GM19395 (cell line): ENCODE measurements around the gene ZNF629.

Experiments used
- ATAC-seq: cut with Tn5 transposase; IDR thresholded peaks from one replicate; pipeline ENCODE4 v1.9.1; 2021; ENCODE audit warnings: mild to moderate bottlenecking, moderate library complexity; ENCODE audit not compliant: unreplicated experiment

Gene ZNF629

DNA sequence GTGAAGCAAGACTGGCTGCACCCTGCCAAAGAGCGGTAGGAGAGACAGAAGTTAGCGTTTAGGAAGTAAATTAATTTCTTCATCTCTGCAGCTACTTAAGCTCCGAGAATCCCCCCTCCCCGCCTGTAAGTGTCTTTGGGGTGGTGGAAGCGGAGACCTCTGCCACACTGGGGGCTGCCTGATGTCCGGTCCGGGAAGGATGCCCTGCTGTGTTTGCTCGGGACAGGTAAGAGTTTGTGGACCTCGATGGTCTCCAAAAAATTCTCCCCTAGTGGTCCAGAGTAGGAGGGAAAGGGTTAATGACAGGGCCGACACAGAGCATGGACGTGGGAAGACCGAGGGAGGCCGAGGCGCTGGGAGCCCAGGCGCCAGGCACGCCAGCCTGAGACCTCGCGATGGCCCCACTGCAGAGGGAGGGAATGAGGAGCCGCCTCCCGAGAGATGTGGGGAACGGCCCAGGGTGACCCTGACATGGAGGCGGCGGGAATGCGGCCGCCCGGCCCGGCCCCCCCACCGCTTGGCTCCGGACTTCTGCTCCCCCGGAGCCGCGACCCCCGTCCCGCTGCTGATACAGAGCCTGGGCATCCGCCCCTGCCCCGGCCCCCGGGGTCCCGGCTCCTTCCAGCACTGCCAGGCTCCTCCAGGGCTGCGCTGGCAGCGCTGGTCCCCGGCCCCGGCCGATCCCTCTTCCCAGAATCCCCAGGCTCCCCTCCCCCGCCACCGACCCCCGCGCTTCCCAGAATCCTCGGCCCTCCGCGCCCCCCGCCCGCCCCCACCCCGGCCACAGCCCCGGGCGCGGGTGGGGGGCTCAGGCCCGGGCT is 680 bp downstream of the ZNF629 start:
- ATAC-seq: no peak

DNA sequence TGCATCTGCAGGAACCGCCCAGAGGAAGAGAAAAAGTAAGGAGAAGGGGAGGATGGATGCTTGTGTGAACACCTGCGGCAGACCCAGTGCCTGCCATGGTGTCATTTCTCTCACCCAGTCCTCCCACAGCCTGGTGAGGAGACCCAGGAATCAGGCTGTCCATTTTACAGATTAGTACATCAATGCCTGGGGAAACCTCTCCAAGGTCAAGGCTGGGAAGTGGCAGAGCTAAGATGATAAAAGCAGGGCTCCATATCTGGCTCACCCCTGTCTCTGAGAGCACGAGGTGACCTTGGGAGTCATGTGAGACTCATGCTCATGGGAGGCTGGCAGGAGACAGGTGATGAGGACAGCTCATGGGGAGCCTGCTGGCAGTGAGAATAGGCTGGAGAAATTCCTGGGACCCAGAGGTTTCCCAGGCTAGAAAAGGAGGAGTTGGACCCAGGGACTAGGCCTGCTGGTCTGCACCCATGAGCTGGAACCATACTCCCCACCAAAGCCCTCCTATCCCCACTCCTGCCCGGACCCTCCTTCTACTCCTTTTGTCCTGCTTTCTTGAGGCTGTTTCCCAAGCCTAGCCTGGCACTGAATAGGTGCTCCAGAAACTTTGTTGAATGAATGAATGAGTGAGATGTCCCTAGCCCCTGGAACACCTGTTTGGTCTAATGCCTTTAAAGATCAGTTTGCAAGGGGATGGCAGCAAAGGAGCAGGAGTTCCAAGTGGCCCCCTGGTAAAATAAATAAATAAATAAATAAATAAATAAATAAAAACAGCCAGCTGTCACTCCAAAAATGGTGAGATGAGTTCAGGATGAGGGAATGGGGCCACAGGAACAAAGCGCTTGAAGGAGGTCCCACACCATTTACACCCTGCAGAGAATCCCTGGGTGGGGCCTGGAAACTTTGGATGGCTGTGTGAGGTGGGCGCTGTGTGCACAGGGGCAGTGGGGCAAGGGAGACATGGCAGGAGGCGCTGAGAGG is 1.6 kb downstream of the ZNF629 start:
- no peak for ATAC-seq

DNA sequence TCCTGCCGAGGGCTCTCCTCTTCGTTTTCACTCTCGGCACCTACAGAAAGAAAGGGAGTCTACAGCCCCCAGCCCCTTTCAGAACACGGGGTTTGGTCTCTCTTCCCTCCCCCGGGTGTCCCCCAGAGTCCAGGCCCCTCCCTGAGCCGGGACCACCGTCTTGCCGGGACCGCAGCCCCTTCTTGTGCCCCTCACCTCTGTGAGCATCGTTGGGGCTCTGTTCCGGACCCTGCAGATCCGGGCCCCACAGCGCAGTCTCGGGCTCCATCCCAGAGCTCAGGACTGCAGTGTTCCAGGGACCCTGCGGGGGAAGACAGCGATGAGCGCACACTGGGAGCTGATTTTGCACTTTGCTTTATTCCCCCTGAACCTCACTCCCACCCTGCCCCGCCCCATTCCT is 2.8 kb downstream of the ZNF629 start:
- no peak for ATAC-seq

DNA sequence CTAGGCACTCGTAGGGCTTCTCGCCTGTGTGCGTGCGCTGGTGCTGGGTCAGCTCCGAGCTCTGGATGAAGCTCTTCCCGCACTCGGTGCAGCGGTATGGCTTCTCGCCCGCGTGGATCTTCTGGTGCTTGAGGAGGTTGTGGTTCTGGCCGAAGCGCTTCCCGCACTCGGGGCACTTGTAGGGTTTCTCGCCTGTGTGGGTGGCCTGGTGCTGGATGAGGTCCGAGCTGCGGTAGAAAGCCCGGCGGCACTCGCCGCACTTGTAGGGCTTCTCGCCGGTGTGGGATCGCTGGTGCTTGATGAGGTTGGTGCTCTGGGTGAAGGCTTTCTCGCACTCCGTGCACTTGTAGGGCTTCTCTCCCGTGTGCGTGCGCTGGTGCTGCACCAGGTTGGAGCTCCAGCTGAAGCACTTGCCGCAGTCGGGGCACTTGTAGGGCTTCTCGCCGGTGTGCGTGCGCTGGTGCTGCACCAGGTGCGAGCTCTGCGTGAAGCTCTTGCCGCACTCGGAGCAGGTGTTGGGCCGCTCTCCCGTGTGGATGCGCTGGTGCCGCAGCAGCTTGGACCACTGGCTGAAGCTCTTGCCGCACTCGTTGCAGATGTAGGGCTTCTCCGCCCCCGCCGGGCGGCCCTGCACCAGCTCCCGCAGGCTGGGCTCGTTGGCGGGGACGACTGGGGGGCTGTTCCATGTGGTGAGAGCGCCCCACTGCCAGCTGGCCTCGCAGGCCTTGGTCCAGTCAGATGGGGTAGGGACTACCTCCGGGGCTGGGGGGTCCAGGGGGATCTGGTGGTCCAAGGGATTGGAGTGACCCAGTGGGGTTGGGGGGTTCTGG is 3.5 kb downstream of the ZNF629 start:
- ATAC-seq: no peak

DNA sequence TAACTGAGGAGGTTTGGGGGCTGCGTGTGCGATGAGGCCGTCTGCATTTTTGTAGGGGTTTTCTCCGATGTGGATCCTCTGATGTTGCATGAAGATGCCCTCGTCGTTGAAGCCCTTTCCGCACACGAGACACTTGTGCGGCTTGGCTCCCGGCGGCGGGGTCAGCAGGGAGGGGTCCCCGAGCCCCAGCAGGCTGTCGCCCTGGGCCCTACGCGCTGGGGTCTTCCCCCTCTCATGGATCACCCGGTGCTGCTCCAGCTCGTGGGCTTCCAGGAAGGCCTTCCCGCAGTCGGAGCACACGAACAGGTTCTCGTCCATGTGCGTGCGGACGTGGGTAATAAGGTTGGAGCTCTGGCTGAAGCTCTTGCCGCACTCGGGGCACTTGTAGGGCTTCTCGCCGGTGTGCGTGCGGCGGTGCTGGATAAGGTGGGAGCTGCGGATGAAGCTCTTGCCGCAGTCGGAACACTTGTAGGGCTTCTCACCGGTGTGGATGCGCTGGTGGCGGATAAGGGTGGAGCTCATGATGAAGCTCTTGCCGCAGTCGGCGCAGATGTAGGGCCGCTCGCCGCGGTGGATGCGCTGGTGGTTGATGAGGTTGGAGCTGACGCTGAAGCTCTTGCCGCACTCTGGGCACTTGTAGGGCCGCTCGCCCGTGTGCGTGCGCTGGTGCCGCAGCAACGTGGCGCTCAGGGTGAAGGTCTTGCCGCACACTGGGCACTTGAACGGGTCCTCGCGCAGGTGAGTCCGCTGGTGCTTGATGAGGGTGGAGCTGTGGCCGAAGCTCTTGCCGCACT is 4.3 kb downstream of the ZNF629 start:
- ATAC-seq: no peak

DNA sequence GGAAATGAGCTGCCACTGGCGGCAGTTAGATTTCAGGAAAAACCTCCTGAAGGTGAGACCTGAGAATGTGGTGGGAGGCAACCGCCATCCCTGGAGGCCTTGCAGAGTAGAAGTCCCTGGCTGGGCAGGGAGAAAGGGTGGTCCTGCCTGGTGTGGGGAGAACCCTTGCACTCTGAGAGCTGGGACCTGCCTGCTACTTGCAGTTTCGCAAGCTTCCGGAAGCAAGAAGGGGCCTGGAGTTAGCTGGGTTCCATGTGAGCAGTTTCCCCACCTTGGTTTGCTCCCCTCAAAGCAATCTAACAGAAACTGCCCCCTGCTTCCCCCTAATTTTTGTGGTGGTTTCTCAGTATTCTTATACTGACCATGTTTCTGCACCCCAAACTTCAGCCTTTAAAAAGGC is 6.5 kb downstream of the ZNF629 start:
- ATAC-seq: no peak

DNA sequence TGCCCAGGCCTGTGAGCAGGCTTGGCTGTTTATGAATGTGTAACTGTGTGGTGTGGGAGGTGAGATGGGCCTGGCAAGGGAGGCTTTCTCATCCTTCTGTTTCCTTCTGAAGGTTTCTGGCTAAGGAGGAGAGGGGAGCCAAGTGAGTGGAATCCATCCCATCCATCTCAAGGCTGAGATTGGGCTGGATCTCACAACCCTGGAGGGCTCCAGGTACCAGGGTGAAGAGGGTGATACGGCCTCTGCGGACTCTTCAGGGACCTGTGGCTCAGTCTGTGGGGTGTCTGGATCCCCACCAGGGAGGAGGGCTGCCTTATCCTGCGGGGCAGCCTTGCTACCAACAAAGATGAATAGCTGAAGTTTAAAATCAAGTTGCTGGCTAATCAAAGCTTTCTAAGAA is 7.0 kb downstream of the ZNF629 start:
- no peak for ATAC-seq

DNA sequence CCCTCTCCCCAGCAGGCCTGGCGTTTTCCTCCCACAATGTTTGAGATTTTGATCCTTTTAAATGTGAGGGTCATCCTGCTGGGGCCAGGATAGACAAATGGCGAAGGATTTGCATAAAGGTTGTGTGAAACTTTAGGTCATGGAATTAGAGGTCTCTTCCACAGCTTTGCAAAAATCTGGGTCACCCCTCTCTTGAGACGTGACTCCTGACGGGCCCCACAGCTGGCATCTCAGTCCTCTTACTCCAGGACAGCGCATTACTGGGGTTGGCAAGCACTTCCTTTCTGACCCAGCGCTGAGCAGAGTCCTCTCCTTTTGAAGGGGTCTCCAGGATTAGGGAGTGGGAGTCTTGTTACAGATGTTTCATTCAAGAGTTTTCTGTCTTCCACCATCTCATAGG is 7.4 kb downstream of the ZNF629 start:
- ATAC-seq: no peak

DNA sequence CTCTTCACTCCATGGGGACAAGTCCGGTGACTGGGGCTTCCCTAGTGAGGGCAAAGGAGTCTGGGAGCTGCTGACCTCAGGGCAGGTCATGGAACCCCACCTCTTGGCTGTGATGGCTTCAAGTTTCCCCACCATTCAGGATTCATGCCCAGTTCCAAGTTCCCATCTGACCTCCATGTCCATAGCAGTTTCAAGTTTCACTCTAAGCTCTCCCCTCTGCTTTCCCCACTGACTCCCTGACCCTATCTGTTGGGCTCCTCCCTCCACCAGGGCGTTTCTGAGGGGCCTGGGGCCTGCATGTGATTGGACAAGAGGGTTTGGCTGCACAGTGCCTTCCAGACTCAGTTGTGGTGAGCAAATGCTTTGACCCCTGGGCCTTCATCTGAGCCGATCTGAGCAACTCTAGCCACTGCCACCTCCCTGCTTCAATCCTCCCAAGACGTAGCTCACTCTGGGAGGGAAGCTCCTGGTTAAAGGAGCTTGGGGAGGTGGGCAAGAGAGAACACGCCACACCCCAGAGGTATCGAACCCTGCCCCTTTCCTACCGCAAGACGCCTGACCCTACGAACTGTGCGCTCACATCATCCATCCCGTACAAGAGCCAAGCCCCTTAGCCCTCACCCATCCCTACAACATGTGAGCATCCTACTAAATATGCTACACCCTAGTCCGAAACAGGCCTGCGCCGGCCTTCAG is 8.3 kb downstream of the ZNF629 start:
- no peak for ATAC-seq

DNA sequence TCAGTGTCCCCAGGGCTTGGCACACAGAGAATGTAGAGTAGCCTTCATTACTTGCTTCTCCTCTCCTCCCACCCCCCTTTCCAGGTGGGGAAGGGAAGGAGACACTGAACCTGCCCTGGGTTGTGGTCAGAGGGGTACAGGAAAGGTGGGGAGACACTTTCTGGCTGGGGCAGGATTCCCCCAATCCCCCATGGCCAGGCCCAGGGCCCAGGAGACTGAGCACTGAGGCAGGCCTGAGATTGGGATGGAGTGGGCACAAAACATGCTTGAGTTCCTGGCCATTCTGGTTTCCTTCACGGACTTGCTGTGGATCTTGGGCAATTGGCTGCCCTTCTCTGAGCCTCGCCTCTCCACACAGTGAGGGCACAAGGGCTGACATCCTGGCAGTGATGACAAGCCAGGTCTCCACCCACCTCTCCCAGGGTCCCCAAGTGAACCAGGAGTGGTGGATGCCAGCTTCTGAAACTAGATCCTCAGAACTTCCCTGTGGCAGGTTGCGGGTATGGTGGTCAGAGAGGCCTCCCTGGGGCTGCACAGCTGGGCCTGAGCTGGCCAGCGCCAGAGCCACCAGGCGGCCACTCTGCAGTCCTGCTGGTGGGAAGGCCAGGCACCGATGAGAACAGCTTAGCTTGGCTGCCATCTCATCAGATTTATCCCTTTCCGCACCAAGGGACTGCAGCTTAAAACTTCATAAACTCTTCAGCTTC is 9.3 kb downstream of the ZNF629 start:
- no peak for ATAC-seq

DNA sequence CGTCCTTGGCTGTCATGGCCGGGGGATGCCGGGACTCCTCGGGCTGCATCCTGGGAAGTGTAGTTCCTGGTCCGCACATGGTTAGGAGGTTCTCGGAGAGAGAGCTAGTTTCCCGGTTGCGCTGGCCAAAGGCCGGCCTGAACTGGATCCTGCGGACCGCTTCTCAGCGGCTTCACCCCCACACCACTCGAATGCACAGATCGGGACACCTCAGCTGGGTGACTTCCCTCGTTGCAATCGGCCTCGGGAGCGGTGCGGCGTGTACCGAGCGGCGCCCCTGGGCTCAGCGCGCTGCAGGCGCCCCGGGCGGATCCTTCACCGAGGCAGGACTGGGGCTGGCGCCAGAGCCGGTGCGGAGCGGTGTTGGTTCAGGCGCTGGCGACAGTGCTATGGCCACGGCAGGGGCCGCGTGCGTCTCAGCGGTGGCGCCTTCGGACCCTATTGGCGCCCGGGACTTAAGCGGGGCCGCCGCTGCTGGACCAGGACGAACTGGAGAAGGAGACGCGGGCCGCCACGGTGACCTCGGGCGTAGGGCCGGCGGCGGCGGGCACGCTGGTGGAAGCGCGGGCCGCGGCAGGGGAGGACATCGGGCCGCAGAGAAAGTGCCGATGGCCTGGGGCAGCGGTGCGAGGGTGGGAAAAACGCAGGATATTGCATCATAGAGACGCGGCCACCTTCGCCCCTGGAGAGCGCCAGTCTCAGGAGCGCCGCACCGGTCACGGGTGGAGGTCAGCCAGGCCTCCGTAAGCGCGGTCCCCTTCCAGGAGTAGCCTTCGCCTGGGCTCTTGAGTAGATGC is 11.4 kb downstream of the ZNF629 start:
- ATAC-seq: peak; percentile 67

DNA sequence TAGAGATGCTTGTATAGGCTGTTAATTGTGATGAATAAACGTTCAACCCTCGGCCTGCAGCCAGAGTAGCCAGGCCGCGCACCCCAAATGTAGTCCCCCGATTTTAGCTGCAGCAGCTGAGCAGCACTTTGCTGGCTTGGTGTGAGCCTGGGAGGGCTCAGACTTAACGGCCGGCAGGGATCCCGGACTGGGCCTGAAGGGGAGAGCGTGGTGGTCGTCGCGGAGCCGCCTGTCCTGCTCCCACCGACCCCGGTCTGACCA is 11.9 kb downstream of the ZNF629 start:
- ATAC-seq: no peak

DNA sequence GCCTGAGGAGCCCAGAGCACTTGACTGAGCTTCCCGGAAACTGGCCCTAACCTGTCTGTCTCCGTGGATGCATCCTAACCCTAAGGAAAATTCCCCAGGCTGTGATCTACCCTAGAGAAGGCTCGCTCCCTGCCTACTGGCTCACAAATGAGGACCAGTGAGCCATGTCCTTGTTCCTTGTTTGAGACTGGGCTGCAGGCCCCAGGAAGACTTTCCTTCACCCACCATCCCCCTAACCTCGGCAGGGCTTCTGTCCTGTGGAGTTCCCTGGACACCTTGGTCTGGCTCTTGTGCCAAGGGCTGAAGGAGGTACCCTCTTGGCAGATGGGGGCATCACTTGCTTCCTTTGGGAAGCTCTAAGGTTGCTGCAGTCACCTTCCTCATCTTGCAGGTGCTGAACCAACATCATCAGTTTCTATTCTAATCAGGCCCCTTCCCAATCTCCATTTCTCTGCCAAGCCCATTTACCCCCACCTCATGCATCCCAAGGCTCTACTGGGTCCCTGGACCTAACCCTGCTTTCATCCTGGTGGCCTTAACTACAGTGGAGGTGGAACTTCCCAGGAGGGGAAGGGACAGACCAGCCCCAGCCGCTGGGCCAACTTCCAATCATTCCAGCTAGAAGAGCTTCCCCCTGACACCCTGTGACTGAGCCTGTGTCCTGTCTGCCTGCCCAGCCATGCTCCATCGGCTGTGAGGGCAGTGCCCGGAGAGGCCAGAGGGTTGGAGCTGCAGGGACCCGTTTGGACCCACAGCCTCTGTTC is 12.5 kb downstream of the ZNF629 start:
- no peak for ATAC-seq

DNA sequence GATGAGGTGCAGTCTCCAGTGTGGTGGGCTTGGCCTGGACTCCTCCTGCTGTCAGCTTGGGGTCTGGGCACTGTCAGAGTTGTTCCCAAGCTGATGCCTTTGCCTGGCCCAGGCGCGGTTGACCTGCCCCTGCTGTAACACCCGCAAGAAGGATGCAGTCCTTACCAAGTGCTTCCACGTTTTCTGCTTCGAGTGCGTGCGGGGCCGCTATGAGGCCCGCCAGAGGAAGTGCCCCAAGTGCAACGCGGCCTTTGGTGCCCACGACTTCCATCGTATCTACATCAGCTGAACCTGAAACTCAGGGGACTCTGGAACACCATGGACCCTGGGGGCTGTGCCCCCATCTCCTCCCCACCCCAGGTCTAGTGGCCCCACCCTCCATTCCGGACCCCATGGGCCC is 13.2 kb downstream of the ZNF629 start:
- no peak for ATAC-seq

DNA sequence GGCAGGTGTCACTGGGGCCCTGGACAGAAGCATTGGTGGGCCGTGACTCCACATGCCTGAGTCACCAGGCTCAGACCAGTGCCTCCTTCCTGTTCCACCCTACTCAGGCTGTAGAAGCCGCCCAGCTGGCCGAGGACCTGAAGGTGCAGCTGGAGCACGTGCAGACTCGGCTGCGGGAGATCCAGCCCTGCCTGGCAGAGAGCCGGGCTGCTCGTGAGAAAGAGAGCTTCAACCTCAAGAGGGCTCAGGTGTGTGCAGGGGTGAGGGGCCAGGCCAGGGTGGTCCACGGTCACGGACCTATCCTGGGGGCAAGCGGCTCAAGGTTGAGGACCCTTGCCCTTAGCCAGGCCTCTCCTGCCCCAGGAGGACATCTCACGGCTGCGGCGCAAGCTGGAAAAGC is 15.3 kb downstream of the ZNF629 start:
- ATAC-seq: no peak

DNA sequence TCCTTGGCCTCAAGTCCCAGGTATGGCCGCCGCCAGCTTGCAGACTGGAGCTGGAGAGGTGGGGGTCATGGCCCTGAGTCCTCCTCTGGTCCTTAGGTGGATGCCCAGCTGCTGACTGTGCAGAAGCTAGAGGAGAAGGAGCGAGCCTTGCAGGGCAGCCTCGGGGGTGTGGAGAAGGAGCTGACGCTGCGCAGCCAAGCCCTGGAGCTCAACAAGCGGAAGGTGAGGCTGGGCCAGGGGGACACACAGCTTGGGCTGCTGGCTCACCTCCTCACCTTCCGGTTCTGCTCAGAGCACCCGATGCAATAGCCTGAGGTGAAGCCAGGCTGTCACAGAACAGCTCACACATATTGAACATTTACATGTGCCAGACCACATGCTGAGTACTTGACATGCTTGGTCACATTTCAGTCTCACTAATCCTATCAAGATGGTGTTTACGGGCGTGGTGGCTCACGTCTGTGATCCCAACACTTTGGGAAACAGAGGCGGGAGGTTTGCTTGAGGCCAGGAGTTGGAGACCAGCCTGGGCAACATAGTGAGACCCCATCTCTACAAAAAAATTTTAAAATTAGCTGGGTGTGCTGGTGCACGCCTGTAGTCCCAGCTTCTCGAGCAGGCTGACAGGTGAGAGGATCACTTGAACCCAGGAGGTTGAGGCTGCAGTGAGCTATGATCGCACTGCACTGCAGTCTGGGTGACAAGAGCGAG is 17.5 kb downstream of the ZNF629 start:
- no peak for ATAC-seq

DNA sequence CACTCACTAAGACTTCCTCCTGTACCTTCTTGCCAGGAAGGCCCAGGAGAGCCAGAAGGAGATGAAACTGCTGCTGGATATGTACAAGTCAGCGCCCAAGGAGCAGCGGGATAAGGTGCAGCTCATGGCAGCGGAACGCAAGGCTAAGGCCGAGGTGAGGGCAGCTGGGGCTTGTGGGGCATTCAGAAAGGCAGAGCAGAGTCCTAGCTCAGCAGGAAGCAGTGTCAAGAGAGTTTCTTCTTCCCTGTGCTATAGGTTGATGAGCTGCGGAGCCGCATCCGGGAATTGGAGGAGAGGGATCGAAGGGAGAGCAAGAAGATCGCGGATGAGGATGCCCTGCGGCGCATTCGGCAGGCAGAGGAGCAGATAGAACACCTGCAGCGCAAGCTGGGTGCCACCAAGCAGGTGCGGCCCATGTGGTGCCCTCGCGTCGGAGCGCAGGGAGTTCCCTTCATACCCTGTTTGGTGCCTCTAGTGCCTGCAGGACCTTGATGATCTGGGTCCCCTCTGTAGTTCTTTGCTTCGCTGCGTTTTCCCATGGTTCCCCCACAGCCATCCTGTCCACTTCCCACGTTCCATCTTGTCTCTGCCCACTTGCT is 18.3 kb downstream of the ZNF629 start:
- no peak for ATAC-seq
